ENCODE data around the gene ADD3. TPM values are rescaled to one million over a fixed set of nuclear protein-coding genes. Genes with fewer than 3 reads are reported as not detected.

Gene ADD3
- total RNA-seq, 2 donors from 2014 or later: 37.9 to 40.5 TPM

DNA sequence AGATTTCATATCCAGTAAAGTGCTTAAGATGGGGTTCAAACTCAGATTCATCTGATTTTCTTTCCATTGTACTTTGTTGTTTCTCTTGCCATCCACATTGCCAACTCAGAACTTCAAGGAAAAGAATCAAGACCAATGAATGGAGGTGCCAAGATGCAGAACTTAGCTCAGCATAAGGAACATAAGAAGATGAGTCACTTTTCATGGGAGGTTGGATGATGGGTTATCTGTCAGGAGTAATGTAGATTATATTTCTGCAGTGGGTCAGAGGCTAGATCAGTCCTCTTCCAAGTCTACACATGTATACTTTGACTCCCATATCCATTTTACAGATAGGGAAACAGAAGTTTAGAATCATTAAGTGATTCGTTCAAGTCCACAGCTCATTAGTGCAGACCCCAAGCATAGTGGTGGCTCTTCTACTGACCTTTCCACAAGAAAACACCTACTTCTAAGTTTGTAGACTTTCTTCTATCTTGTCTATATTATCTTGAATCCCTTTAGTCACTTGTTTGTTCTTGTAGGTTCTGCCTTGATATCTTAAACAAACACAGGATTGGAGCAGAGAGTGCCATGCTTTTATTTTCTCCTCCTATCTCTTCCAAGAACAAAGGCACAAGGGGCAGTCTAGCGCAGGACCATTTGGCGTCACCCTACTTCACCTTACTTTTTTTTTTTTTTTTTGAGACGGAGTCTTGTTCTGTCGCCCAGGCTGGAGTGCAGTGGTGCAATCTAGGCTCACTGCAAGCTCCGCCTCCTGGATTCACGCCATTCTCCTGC lies 14.0 kb upstream of the ADD3 start:
- DNase-seq: no peak
- no peaks in the 10 kb centered on the region for H3K27me3 ChIP-seq
- H3K27ac ChIP-seq: no peak overlapping the region
- 63% methylated on average over 7 of the region's 7 CpGs for WGBS, 2 donors
- H3K36me3 ChIP-seq (replicated peaks in 1 of 2; ENCODE audit: insufficient read depth in 1 of 2, low read depth in 2 of 2): no peaks in the 10 kb centered on the region
- H3K4me3 ChIP-seq: no peak overlapping the region
- intact Hi-C loops (cut with DNase I): no loop called here
- H3K4me1 ChIP-seq: peaks cover 40% of the 10 kb centered on the region
- no peak for ATAC-seq
- no peak for TF ChIP-seq POLR2A (IDR thresholded peaks at IDR 0.05)
- H3K9me3 ChIP-seq: no peaks in the 10 kb centered on the region

DNA sequence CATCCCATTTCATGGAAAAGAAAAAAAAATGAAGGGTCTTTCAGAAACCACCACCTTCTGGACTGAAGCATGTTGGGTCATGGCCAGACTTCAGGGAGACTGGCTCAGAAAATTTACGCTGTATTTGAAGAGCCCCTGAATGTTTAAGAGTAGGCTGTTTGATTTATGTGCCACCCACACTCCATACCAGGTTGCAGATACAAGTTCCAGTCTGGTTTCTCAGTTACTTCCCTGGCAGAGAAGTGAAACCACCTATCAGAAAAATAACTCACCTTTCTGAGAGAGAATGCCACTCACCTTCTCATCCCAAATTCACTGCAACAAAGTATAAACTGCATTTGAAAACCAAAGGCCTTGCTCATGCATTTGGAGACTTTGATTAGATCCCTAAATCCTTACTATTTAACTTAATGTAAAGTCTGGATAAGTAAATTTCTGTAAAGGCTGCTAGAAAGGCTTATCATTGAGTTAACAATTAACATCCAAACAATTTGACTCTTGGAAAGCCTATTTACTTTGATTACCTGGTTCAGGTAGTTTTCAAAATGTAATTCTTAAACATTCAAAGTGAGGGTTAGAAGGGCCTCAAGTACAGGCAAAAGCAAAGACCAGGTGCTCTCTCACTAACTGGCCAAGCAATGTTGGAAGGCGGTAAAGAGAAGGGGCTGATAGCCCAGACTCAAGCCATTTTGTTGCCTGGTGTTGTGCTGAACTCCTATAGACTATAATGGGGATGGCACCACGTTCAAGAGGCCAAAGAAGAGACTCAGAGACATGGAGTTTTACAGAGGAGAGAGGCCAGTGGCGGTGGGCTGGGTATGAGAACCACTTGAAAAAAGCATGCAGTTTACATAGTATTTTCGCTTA lies 12.8 kb upstream of the ADD3 start:
- intact Hi-C loops (cut with DNase I): no loop called here
- ATAC-seq (no peak), DNase-seq (no peak)
- Histone ChIP-seq H3K36me3 (replicated peaks in 1 of 2; ENCODE audit: insufficient read depth in 1 of 2, low read depth in 2 of 2) (no peaks in the 10 kb centered on the region), H3K27me3 (no peaks in the 10 kb centered on the region), H3K4me1 (peaks cover 40% of the 10 kb centered on the region), H3K9me3 (no peaks in the 10 kb centered on the region), H3K27ac (peak overlapping the region in 3 of 4 donors; percentile 20 to 61 (median 53)), H3K4me3 (no peak overlapping the region)
- WGBS, 2 donors: 76 to 79% methylated on average over 5 of the region's 5 CpGs
- TF ChIP-seq, protein P1, sequence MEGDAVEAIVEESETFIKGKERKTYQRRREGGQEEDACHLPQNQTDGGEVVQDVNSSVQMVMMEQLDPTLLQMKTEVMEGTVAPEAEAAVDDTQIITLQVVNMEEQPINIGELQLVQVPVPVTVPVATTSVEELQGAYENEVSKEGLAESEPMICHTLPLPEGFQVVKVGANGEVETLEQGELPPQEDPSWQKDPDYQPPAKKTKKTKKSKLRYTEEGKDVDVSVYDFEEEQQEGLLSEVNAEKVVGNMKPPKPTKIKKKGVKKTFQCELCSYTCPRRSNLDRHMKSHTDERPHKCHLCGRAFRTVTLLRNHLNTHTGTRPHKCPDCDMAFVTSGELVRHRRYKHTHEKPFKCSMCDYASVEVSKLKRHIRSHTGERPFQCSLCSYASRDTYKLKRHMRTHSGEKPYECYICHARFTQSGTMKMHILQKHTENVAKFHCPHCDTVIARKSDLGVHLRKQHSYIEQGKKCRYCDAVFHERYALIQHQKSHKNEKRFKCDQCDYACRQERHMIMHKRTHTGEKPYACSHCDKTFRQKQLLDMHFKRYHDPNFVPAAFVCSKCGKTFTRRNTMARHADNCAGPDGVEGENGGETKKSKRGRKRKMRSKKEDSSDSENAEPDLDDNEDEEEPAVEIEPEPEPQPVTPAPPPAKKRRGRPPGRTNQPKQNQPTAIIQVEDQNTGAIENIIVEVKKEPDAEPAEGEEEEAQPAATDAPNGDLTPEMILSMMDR (IDR thresholded peaks at IDR 0.05): no peak
- TF ChIP-seq POLR2A (IDR thresholded peaks at IDR 0.05): no peak

DNA sequence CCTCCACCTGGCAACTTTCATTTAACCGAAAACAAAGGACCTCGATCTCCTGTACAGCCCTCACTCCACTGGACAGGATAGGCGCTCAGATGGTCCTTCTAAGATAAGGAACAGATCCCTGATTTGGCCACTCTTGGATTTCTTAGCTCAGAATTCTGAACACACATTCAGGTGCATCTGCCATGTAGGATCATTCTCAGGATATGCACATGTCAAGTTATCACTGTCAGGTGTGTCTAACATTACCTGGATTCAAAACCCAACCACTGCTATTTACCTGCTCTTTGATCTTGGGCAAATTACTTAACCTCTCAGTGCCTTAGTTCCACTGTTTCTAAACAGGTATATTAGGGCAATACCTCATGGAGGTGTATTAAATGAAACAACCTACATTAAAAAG lies 12.2 kb upstream of the ADD3 start:
- DNase-seq (no peak), ATAC-seq (no peak)
- WGBS, 2 donors: 61 to 68% methylated on average over 3 of the region's 3 CpGs
- Histone ChIP-seq H3K4me3 (no peak overlapping the region), H3K27ac (peak overlapping the region in 3 of 4 donors; percentile 20 to 61 (median 53)), H3K27me3 (no peaks in the 10 kb centered on the region), H3K9me3 (no peaks in the 10 kb centered on the region), H3K4me1 (peaks cover 40% of the 10 kb centered on the region), H3K36me3 (replicated peaks in 1 of 2; ENCODE audit: insufficient read depth in 1 of 2, low read depth in 2 of 2) (no peaks in the 10 kb centered on the region)
- TF ChIP-seq, protein P1 (IDR thresholded peaks at IDR 0.05): no peak
- TF ChIP-seq POLR2A (IDR thresholded peaks at IDR 0.05): no peak
- intact Hi-C loops (cut with DNase I): no loop called here

DNA sequence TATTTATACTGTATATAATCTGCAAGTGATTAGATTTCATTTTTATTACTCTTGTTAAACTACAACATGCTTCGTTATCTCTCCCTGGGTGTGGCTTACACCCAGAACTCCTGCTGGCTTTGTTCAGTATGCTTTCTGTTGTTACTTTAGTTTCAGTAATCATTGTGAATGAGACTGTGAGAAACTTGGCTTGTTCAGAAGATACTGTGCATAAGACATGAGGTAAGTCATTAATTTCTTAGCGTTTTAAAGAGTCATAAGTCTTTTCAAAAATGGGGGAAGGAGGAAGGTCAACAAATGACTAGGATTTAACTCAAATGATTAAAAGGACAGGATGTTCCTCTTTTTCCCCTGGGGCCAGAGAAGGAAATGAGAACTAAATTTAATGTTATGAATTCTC lies 11.6 kb upstream of the ADD3 start:
- Histone ChIP-seq H3K9me3 (no peaks in the 10 kb centered on the region), H3K27me3 (no peaks in the 10 kb centered on the region), H3K36me3 (replicated peaks in 1 of 2; ENCODE audit: insufficient read depth in 1 of 2, low read depth in 2 of 2) (no peaks in the 10 kb centered on the region), H3K4me1 (peaks cover 40% of the 10 kb centered on the region), H3K4me3 (no peak overlapping the region), H3K27ac (peak overlapping the region in 3 of 4 donors; percentile 20 to 61 (median 35))
- intact Hi-C loops (cut with DNase I): no loop called here
- ATAC-seq (peak; percentile 75), DNase-seq (peak in 1 of 4 donors; percentile 44)
- WGBS, 2 donors: 3 to 7% methylated on average over 2 of the region's 2 CpGs
- TF ChIP-seq, protein P1 (IDR thresholded peaks at IDR 0.05): no peak
- no peak for TF ChIP-seq POLR2A (IDR thresholded peaks at IDR 0.05)

DNA sequence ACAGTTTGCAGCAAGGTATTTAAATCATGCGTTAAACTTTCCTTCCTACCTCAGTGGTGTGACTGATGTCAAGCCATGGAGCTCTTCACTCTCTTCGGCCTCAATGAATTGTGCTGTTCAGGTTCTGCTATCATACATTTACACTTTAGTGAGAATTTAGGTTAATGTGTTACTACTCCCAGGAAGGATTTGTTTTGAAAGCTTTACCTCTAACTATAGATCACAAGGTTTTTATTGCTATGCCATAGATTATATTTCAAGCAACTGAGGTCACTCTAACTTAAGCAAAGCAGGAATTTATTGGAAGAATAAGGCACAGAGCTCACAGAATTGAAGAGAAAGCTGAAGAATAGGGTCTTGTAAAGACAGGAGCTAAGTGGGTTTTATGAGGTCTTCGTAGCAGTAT lies 11.0 kb upstream of the ADD3 start:
- Histone ChIP-seq H3K4me1 (peaks cover 40% of the 10 kb centered on the region), H3K36me3 (replicated peaks in 1 of 2; ENCODE audit: insufficient read depth in 1 of 2, low read depth in 2 of 2) (no peaks in the 10 kb centered on the region), H3K4me3 (no peak overlapping the region), H3K27me3 (no peaks in the 10 kb centered on the region), H3K9me3 (no peaks in the 10 kb centered on the region), H3K27ac (peak overlapping the region; percentile 20 to 61 (median 29))
- intact Hi-C loops (cut with DNase I): no loop called here
- TF ChIP-seq POLR2A (IDR thresholded peaks at IDR 0.05): no peak
- TF ChIP-seq, protein P1 (IDR thresholded peaks at IDR 0.05): no peak
- 58 to 65% methylated on average over 3 of the region's 3 CpGs for WGBS, 2 donors
- ATAC-seq (no peak), DNase-seq (no peak)

All from body of pancreas (tissue), 4 donors.